Measurements from ENCODE around the gene ARL10. TPM values are rescaled to one million over a fixed set of nuclear protein-coding genes. Genes with fewer than 3 reads are reported as not detected.
A peak's percentile ranks its signal among the peaks of the same experiment; 100 is the strongest.

Gene ARL10, protein sequence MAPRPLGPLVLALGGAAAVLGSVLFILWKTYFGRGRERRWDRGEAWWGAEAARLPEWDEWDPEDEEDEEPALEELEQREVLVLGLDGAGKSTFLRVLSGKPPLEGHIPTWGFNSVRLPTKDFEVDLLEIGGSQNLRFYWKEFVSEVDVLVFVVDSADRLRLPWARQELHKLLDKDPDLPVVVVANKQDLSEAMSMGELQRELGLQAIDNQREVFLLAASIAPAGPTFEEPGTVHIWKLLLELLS
- 1.1 and 1.3 TPM in 2 replicates for total RNA-seq (2022)
- Bru-seq, nascent RNA: percentile 26 among the genes with signal in this experiment
- BruChase-seq, experiment 1, labeled RNA remaining after a 6-hour chase: percentile 41 among the genes with signal in this experiment
- percentile 32 among the genes with signal in this experiment for BruChase-seq, experiment 2, labeled RNA remaining after a 2-hour chase
- long read RNA-seq, partial matches to known transcripts: 0 of 2 reads
- long read RNA-seq, other reads (novel, unspliced or antisense): 2 of 2 reads

DNA sequence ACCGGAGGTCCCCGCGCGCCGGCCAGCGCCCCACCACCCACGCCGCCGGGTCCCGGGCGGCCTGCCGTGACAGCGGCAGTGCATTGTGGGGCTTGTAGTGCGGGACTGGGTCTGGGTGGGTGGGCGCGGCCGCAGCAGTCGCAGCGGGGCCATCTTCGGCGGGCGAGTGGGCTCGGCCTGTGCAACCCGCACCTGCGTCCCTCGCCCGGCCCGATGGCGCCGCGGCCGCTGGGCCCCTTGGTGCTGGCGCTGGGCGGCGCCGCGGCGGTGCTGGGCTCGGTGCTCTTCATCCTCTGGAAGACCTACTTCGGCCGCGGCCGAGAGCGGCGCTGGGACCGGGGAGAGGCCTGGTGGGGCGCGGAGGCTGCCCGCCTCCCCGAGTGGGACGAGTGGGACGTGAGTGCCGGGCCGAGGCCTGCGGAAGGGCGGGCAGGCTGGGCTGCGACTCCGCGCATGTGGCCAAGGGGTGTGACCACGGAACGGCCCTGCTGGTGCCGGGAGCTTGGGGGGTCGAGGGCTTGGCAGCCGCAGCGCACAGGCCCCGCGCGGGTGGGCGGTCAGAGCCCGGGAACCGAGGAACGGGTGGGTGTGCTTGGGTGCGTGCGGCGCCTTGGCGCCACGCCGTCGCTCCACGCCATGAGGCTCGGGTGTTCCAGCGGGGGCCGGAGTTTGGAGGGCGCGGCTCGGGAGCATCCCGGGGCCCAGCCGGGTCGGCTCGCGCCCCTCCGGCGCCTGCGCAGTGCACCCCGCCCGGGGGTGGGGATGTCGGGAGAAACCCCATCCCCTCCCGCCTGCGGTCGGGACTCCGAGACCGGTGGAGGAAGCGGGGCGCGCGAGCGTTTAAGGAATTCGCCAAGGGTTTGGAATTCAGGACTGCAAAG is at the start of gene ARL10:
Gene ARL10, plus strand, starts transcription at position 137 of the 881 bp plus-strand sequence. Its CDS starts 77 bp downstream, at position 214.
- POLR2A ChIA-PET: interaction anchor here (0.6 kb wide), 1 partner anchor 31 kb away, joined by 3 read pairs; no protein-coding TSS in a partner anchor
- Mint-ChIP-seq H3K36me3 (ENCODE audit: insufficient read depth, unreplicated experiment) (no peaks in the 10 kb centered on the region), H3K9me3 (ENCODE audit: unreplicated experiment) (no peaks in the 10 kb centered on the region), H3K4me1 (ENCODE audit: insufficient read depth, unreplicated experiment) (peaks cover 6% of the 10 kb centered on the region), H3K27me3 (ENCODE audit: insufficient read depth, unreplicated experiment) (no peaks in the 10 kb centered on the region), H3K27ac (ENCODE audit: low read depth, unreplicated experiment) (no peak within 1 kb of the TSS), H3K4me3 (ENCODE audit: unreplicated experiment) (peak within 1 kb of the TSS; percentile 31)
- BruUV-seq (replicated peaks): no TSS peak
- CTCF ChIA-PET: no interaction called here
- TF ChIP-seq, protein P1, sequence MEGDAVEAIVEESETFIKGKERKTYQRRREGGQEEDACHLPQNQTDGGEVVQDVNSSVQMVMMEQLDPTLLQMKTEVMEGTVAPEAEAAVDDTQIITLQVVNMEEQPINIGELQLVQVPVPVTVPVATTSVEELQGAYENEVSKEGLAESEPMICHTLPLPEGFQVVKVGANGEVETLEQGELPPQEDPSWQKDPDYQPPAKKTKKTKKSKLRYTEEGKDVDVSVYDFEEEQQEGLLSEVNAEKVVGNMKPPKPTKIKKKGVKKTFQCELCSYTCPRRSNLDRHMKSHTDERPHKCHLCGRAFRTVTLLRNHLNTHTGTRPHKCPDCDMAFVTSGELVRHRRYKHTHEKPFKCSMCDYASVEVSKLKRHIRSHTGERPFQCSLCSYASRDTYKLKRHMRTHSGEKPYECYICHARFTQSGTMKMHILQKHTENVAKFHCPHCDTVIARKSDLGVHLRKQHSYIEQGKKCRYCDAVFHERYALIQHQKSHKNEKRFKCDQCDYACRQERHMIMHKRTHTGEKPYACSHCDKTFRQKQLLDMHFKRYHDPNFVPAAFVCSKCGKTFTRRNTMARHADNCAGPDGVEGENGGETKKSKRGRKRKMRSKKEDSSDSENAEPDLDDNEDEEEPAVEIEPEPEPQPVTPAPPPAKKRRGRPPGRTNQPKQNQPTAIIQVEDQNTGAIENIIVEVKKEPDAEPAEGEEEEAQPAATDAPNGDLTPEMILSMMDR (IDR thresholded peaks at IDR 0.05; ENCODE audit: unreplicated experiment): no peak
- DNase-seq (ENCODE audit: unreplicated experiment): no peak
- intact Hi-C loops (cut with micrococcal nuclease): no loop called here

DNA sequence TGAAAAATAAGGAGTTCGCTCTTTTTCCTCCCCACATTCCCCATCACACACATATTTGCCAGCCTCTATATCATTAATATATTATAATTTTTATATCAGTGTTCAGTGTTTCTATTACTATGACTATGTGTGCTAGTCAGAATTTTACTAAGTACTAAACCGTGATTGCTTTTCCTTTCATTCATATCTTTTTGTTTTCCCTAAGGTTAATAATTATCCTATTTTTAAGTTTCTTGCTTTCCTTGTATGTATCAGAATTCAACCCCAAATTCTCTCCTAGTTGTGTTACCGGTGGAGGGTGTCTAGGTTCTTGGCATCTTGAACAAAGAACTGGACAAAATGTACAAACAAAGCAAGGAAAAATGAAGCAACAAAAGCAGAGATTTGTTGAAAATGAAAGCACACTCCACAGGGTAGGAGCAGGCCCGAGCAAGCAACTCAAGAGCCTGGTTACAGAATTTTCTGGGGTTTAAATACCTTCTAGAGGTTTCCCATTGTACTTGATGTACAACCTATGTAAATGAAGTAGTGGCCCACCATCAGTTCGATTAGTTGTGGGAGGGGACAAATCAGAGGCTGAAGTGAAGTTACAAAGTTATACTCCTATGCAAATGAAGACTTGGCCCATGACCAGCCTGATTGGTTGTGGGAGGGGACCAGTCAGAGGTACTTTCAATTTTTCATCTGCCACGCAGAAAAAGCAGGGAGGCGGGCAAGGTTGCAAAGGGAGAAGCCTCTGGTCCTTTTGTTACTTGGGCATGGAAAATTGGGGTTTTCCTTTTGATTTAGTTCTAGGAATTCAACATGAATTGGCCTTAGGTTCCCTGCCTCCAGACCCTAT is 47.5 kb upstream of the ARL10 start:
- Mint-ChIP-seq H3K4me1 (ENCODE audit: insufficient read depth, unreplicated experiment) (no peaks in the 10 kb centered on the region), H3K27ac (ENCODE audit: low read depth, unreplicated experiment) (peak overlapping the region; percentile 41), H3K4me3 (ENCODE audit: unreplicated experiment) (no peak overlapping the region), H3K36me3 (ENCODE audit: insufficient read depth, unreplicated experiment) (peaks cover 33% of the 10 kb centered on the region), H3K9me3 (ENCODE audit: unreplicated experiment) (no peaks in the 10 kb centered on the region), H3K27me3 (ENCODE audit: insufficient read depth, unreplicated experiment) (no peaks in the 10 kb centered on the region)
- BruUV-seq (replicated peaks): no TSS peak
- intact Hi-C loops (cut with micrococcal nuclease): no loop called here
- ChIA-PET CTCF (no interaction called here), POLR2A (no interaction called here)
- DNase-seq (ENCODE audit: unreplicated experiment): no peak
- TF ChIP-seq, protein P1 (IDR thresholded peaks at IDR 0.05; ENCODE audit: unreplicated experiment): no peak

DNA sequence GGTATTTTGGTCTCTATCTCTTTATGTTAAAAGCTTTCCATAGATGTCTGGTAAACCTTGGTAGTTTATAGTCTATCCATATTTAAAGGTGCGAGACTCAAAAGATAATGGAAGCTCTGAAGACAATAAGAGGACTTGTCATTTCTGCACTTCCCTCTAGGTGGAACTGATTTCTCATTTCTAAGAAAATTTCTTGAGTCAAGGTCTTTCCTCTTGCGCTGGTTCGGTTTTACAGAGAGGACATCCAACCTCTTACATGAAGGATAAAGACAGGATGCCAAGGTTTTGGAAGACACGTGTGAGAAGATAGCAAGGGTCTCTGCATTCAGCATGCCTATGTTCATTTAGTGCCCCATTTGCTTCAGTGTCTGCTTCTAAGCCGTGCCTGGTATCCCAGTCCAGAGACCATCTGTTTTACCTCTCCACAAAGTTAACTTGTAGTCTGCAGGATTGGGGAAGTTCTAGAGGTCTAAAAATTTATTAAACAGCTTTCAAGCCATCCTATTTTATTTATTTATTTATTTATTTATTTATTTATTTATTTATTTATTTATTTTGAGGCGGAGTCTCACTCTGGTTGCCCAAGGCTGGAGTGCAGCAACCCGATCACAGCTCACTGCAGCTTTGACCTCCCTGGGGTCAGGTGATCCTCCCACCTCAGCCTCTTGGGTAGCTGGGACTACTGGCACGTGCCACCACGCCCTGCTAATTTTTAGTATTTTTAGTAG is 45.3 kb upstream of the ARL10 start:
- H3K27me3 Mint-ChIP-seq (ENCODE audit: insufficient read depth, unreplicated experiment): no peaks in the 10 kb centered on the region
- no peak overlapping the region for H3K27ac Mint-ChIP-seq (ENCODE audit: low read depth, unreplicated experiment)
- no peaks in the 10 kb centered on the region for H3K9me3 Mint-ChIP-seq (ENCODE audit: unreplicated experiment)
- H3K36me3 Mint-ChIP-seq (ENCODE audit: insufficient read depth, unreplicated experiment): peaks cover 45% of the 10 kb centered on the region
- POLR2A ChIA-PET: interaction anchor here (1.1 to 1.4 kb wide), 2 partner anchors 11 to 14 kb away, joined by 3 to 6 read pairs; no protein-coding TSS in a partner anchor
- CTCF ChIA-PET: interaction anchor here (1.4 to 1.7 kb wide), 3 partner anchors 9 to 259 kb away, joined by 3 to 4 read pairs (median 4); no protein-coding TSS in a partner anchor
- no TSS peak for BruUV-seq (replicated peaks)
- TF ChIP-seq, protein P1 (IDR thresholded peaks at IDR 0.05; ENCODE audit: unreplicated experiment): peak; percentile 15
- H3K4me1 Mint-ChIP-seq (ENCODE audit: insufficient read depth, unreplicated experiment): no peaks in the 10 kb centered on the region
- DNase-seq (ENCODE audit: unreplicated experiment): peak; percentile 25
- intact Hi-C loops (cut with micrococcal nuclease): no loop called here
- H3K4me3 Mint-ChIP-seq (ENCODE audit: unreplicated experiment): no peak overlapping the region

Data from MCF 10A (cell line).